Bronchial epithelial cell (primary cell): Measurements from ENCODE around the gene GALNS. TPM values are rescaled to one million over a fixed set of nuclear protein-coding genes. Genes with fewer than 3 reads are reported as not detected.

Experiments
- DNase-seq: peaks from one replicate; pipeline ENCODE4 v3.0.0-alpha.2; 2010; ENCODE audit warnings: low read depth
- FAIRE-seq: peaks from 2 replicates; lab custom pipeline; 2011; peaks lifted over from hg19 to GRCh38; lab: Jason Lieb, UNC
- H3K27me3 ChIP-seq: 2 replicates; pipeline ENCODE4 v1.5.1; 2011; ENCODE audit warnings: low read length; ENCODE audit not compliant: control insufficient read depth, insufficient read depth
- H3K36me3 ChIP-seq: 2 replicates; pipeline ENCODE4 v1.5.1; 2011; ENCODE audit warnings: low read length; ENCODE audit not compliant: control insufficient read depth, insufficient read depth
- H3K4me3 ChIP-seq: 2 replicates; pipeline ENCODE4 v1.5.1; 2011; ENCODE audit warnings: mild to moderate bottlenecking, low read depth, low read length, control low read depth
- CTCF ChIP-seq: IDR thresholded peaks from 2 replicates; pipeline ENCODE4 v1.5.1; 2011; ENCODE audit warnings: mild to moderate bottlenecking, moderate library complexity, low read length, control low read depth, inconsistent platforms; ENCODE audit not compliant: insufficient read depth, severe bottlenecking
- total RNA-seq: library from RNA; depleted of rRNA; stranded (reverse); fragments of >200 nt; gene quantifications from 2 replicates; pipeline ENCODE4 v1.2.1, GENCODE V29; 2014

GALNS gene
- total RNA-seq, 1 donor from 2014 or later: 16.3 TPM

GRCh38 chr16:88847654-88848053 lies 9.1 kb downstream of the GALNS start:
- FAIRE-seq: no peak
- Histone ChIP-seq H3K4me3 (no peak overlapping the region), H3K27me3 (no peaks in the 10 kb centered on the region), H3K36me3 (peaks cover 10% of the 10 kb centered on the region)
- DNase-seq: no peak
- no peak for TF ChIP-seq CTCF

DNA sequence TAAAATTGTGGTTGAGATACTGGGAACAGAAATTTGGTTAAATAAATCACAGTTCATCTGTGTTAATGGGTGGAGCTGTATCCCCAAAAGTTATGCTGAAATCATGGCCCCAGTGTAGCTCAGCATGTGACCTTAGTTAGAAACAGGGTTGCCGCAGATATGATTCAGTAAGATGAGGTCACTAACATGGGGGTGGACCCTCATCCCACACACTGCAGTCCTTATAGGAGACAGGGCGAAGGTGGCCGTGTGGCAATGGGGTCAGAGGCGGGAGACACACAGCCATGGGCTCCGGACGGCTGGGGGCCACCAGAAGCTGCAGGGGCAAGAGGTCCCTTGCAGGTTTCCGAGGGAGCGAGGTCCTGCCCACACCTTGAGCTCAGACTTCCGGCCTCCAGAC lies 10.7 kb downstream of the GALNS start:
- H3K4me3 ChIP-seq: no peak overlapping the region
- no peak for DNase-seq
- FAIRE-seq: peak; percentile 13
- H3K27me3 ChIP-seq: no peaks in the 10 kb centered on the region
- no peak for TF ChIP-seq CTCF
- peaks cover 10% of the 10 kb centered on the region for H3K36me3 ChIP-seq

DNA sequence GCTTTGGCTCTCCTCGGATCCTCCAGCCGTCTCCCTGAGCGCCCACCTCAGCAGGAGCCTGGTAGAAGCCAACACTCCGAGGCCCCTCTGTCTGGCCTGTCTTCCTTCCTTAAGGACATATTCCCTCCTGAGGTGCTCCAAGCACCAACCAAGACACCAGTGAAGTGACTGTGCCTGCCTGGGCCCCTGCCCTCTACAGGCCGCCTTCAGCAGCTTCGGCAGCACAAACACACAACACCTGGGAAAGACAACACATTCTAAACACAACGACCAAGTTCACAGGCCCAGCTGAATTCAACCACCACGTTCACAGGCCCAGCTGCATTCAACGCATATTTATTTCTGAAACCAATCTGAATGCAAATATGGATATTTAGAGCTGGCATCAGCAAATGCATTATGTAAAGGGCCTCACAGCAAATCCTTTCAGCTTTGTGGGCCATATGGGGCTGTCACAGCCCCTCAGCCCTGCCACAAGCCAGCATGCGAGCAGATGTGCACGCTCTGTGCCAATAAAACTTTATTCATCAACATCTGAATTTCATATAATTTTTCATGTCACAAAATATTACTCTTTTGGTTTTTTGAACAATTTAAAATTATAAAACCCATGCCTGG lies 12.2 kb downstream of the GALNS start:
- no peak for TF ChIP-seq CTCF
- Histone ChIP-seq H3K27me3 (no peaks in the 10 kb centered on the region), H3K4me3 (no peak overlapping the region), H3K36me3 (peaks cover 12% of the 10 kb centered on the region)
- no peak for DNase-seq
- no peak for FAIRE-seq

GRCh38 chr16:88843256-88843655 lies 13.5 kb downstream of the GALNS start:
- no peak for FAIRE-seq
- H3K4me3 ChIP-seq: no peak overlapping the region
- DNase-seq: no peak
- H3K27me3 ChIP-seq: no peaks in the 10 kb centered on the region
- no peak for TF ChIP-seq CTCF
- H3K36me3 ChIP-seq: peaks cover 18% of the 10 kb centered on the region

- FAIRE-seq: no peak
- no peak for DNase-seq
- Histone ChIP-seq H3K27me3 (no peaks in the 10 kb centered on the region), H3K4me3 (no peak overlapping the region), H3K36me3 (peaks cover 18% of the 10 kb centered on the region)
- TF ChIP-seq CTCF: no peak
These were observed 13.9 kb downstream of the GALNS start for GRCh38 chr16:88842806-88843205.

DNA sequence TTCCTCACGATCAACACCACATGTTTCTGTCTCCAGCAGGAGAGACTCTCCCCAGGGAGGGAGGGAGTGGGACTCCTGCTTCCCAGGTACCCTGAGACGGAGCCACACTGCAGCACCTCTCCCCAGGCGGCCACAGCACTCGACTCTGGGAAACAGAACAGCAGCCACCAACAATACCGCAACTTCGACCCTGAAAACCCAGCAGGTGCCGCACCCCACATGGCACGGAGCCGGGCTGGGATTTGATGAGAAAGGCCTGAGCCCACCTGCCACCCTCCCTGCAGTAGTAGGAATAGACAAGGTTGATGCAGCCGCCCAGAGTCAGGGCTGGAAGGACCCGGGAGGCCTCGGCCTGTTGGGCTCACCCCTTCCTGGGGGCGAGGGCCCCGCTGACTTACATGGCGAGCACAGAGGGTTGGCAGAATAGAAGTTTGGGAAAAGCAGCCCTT lies 14.4 kb downstream of the GALNS start:
- DNase-seq (no peak), FAIRE-seq (no peak)
- Histone ChIP-seq H3K27me3 (no peaks in the 10 kb centered on the region), H3K4me3 (no peak overlapping the region), H3K36me3 (peaks cover 18% of the 10 kb centered on the region)
- no peak for TF ChIP-seq CTCF
